Measurements from ENCODE around the gene TAF15.

TAF15 gene

DNA sequence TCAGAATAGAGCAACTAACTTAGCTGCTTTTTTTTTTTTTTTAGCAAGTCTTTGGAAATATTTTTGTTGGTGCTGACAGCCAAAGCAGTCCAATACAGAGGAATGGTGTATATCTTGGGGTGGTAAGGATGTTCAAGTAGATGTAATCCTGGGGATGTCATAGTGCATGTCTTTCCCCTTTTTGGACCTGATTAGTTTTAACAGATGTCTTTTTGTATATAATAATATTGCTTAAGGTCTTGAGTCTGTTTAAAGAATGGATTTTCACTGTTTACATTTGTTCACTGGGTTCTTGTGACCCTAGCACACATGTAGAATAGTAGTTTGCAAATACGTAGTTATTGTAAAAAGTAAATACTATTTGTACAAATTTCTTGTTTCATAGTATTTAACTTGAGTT lies 7.9 kb downstream of the TAF15 start:
- no peak for DNase-seq

DNA sequence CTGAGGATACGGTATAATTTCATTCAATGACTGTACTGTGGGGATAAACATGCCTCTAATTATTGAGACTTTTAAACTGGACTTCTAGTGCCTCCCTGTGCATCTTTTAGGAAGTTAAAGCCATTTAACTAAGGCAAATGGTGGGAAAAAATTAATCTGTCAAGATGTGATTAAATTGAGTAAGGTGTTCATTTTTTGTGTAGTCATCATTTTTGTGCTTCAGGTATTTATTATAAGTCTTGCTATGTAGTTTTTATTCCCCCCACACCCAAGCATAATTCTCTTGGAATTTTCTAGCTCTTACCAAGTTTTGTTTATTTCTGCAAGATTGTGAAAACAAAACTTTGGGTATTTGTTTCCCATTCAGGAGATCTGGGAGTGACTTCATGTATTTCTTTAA lies 10.2 kb downstream of the TAF15 start:
- no peak for DNase-seq

DNA sequence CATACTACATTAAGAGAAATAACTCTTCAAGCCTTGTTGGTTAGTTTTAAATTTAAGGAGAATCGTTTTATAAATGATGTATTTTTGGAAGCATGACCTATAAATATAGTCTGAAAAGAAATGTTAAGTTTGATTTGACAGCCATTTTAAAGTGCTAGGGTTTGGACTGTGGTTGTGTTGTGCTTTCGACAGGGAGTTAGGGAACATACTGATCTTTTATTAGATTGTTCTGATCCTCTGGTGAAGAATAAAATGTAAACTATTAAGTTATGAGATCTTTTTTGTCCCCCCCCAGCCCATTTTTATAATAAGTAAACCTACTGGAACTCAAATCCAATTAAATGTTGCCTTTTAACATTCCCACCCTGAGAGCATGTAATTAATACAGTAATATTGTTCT lies 12.0 kb downstream of the TAF15 start:
- DNase-seq: no peak

DNA sequence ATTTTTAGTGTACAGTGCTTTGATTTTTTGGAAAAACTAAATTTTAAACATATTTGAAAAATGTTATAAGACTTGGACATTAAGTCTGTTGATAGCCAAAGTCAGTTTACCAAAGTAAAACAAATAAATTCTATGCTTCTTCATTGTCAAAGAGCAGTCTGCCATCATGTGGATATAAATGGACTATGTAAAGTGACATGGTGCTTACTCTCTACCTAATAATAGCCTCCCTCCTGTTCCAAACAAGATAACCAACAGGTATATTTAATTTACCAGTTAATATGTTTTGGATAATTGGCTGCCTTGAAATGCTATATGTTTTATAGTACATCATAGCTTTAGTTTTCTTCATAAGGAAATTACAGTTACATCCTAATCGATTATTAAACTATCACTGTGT lies 15.9 kb downstream of the TAF15 start:
- no peak for DNase-seq

DNA sequence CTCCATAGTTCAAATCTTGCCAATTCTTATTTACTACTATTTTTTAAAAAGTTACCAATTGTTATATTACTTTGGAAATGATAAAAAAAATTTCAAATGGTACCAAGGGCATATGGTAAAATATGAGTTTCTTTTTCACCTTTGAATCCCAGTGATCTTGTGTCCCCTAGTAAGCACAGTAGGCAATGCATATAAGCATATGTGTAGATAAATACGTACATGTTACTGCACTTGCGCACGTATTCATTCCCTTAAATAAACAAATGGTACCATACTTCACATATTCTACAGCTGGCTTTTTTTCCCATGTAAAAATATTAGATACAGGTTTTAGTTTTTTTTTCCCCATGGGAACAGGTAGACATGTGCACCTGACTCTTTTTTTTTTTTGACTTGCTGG lies 31.8 kb downstream of the TAF15 start:
- no peak for DNase-seq

DNA sequence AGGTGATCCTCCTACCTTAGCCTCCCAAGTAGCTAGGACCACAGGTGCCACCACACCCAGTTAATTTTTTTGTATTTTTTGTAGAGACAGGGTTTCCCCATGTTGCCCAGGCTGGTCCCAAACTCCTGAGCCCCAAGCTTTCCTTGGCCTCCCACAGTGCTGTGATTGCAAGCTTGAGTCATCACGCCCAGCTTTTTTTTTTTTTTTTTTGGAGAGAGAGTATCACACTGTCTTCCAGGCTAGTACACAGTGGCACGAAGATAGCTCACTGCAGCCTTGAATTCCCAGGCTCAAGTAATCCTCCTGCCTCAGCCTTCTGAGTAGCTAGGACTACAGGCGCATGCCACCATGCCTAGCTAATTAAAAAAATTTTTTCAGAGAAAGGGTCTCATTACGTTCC lies 32.2 kb downstream of the TAF15 start:
- peak in 1 of 56 donors; percentile 8 for DNase-seq

DNA sequence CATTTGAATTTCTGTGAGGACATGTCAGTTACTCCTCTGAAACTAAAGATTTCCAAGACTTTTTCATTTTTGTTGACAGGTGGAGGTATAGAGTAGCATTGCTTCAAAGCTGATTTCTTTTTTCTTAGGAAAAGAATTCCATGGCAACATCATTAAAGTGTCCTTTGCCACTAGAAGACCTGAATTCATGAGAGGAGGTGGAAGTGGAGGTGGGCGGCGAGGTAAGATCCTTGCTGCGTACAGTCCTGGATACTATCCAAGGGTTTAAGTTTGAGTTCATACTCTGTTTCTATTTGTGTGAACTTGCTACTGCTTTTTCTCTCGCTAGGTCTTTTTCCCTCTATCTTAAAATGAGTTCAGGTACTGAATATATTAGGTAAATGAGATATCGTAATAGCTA lies 33.0 kb downstream of the TAF15 start:
- peak in 4 of 56 donors; percentile 2 to 24 (median 17) for DNase-seq

DNA sequence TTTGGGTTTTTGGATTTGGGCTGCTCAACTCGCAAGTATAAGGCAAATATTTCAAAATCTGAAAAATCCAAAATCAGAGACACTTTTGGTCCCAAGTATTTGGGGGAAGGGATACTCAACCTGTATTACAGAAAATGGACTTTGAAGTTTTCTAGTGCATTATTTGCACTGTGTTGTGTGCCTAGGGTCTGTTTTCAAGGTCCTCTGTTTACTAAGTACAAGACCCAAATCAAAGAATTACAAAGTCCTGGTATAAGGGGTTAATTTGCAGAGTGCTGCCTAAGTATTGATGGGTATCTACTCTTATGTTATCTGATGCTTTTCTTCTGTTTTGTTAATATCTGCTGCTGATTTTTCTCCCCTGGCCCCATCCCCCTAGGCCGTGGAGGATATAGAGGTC lies 34.4 kb downstream of the TAF15 start:
- DNase-seq: no peak

DNA sequence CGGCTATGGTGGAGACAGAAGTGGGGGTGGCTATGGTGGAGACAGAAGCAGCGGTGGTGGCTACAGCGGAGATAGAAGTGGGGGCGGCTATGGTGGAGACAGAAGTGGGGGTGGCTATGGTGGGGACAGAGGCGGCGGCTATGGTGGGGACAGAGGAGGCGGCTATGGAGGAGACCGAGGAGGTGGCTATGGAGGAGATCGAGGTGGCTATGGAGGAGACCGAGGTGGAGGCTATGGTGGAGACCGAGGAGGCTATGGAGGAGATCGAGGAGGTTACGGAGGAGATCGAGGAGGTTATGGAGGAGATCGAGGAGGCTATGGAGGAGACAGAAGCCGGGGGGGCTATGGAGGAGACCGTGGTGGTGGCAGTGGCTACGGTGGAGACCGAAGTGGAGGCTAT lies 35.3 kb downstream of the TAF15 start:
- DNase-seq: no peak

DNA sequence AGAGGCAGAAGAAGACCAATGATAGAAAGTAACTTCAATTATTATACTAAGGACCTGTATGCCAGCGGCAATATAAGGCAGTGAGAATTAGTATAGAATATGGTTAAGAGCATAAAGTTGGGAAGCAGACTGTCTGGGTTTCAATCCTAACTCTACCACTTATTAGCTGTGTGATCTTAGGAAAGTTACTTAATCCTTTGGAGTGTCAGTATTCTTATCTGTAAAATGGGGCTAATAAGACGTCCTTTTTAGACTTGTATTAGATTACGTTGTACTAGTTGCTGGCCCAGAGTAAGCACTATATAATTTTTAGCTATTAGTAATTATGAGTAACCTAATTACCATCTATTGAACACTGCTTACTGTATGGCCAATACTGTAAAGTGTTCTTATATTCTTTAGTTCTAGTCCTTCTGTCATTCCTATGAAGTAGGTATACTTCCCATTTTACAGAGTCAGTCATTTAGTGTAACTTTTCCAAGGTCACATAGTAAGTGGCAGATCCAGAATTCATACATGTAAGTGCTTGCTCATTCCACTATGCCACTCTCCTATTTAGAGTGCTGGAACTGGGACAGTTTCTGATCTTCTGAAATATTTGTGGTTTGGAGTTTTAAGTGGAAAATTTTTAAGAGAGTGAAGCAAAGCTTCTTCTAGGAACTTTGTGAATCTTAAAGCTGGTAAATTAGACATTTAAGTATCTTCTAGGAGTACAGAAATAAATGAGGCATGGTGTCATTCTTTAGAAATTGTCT lies 36.9 kb downstream of the TAF15 start:
- DNase-seq: no peak

DNA sequence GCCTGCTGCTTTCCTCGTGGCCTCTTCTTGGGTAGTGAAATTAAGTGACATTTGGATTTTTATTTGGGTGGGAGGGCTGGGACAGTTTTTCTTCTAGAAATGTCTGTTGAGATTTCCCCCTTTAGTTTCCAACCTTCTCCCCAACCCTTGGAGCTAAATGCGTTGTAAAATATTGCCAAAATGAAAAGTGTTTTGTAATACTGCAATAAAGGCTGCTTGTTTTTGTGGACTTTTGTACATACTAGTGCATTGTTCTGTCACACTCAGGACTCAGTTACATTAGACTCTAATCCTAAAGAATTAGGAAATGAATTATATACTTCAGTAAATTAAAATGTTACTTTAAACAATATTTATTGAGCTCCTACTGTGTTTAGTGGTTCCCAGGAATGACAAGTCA lies 37.7 kb downstream of the TAF15 start:
- no peak for DNase-seq

DNA sequence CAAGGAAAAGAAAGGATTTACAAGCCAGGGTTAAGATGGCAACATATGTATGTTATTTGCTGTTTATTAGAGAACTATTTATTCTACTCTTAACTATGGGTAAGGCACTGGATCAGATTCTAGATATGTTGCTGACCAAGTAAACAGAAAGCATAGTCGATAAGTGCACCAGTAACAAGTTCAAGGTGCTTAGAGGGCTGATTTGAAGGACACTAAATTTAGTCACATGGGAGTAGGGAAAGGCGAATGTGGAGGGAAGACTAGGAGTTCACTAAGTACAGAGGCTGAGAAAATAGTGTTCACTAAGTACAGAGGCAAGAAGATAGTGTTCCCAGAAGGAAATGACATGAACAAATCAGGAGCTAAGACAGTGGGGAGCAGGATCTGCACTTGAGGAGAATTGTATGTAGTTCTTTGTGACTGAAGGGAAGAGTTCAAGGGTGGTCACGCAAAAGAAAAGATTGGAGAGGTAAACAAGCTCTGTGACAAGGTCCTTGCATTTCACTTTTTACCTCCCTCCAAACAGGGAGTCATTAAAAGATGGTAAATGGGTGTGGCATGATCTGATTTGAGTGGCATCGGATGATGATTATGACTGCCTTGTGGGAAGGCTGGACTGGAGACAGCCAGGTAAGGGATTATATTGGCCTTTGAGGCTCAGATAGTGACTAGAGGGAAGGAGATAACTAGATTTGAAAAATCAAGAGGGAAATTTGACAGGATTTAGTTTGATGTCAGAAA lies 38.5 kb downstream of the TAF15 start:
- DNase-seq: no peak

DNA sequence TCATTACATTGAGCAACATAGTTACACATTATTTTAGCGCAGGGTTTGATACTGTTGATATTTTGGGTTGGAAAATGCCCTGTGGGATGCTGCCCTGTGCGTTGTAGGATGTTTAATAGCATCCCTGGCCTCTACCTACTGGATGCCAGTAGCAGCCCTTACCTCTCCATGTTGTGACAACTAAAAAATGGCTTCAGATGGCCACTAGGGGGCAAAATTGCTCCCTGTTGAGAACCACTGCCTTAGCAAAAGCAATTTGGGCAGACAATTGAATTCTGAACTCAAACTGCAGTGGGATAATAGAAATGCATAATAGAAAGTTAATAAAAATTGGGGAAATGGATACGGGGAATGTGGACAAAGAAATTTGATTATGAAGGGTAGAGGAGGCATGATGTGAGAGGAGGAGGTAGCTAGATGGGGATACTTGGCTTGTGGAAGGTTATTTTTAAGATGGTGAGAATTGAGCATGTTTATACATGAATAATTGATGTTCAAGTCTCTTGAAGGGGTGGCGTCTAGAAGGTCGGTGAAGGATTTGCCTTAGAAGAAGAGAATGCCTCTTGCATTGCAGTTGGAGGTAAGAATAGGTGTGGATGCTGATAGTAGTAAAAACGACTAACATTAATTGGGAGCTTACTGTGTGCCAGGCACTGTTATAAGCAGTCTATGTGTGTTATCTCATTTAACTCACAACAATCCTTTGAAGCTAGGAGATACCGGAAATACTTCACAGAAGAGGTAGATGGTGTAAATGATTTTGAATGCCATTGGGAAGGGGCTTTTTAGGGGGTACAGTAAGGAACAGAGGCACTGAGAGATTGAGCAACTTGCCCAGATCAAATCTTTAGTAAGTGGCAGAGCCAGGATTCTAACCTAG lies 40.4 kb downstream of the TAF15 start:
- DNase-seq: peak in 20 of 56 donors; percentile 1 to 57 (median 15)

DNA sequence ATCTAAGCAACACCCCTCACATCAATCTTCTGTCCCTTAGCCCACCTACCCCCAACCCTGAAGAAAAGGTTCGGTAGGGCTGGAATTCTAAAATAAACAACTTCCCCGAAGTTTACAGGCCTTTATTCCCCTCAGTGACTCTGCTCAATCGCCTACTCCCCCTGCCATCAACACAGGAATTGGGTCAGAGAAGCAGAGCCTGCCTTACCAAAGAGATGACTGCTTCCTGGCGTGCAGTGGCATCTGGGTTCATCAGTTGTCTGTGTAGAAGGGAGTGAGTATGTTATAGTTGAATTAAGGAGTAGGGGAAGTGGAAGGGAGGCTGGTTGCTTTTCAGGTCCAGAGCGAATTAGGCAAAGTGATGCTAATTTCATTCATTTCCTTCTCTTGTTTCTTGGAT lies 46.7 kb downstream of the TAF15 start:
- no peak for DNase-seq

DNA sequence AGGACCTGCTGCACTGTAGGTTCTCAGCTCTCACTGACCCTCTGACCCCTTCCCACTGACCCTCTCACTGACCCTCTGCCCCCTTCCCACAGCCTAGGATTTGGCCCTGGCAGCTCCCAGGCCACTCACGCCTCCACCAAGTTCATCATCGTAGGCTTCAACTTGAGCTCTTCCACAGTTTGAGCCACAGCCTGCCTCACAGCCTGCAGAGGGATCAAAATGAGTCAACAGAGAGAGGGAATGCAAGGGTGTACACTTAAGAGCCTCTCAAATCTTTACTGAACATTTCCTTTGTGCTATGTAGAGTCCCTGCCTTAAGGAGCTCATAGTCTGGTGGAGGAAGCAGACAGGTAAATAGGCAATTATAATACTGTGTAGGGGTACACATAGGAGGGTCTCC lies 47.3 kb downstream of the TAF15 start:
- no peak for DNase-seq

DNA sequence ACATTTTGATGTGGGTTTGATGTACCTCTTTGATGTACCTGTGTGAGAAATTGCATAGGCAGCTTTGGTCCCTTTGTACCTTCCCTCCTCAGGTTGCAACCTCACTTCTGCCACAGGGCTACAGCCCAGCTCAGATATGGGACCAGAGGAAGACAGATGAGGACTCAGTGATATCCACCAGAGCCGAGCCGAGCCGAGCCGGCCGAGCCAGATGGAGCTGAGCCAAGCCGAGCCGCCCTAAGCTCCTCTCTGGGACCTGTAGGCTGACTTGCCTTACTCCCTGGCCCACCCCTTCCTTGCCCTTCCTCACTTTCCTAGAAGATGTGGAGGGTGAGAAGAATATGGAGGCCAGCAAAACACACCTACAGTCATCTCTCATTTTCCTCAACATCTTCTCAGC lies 55.6 kb downstream of the TAF15 start:
- DNase-seq: no peak

DNA sequence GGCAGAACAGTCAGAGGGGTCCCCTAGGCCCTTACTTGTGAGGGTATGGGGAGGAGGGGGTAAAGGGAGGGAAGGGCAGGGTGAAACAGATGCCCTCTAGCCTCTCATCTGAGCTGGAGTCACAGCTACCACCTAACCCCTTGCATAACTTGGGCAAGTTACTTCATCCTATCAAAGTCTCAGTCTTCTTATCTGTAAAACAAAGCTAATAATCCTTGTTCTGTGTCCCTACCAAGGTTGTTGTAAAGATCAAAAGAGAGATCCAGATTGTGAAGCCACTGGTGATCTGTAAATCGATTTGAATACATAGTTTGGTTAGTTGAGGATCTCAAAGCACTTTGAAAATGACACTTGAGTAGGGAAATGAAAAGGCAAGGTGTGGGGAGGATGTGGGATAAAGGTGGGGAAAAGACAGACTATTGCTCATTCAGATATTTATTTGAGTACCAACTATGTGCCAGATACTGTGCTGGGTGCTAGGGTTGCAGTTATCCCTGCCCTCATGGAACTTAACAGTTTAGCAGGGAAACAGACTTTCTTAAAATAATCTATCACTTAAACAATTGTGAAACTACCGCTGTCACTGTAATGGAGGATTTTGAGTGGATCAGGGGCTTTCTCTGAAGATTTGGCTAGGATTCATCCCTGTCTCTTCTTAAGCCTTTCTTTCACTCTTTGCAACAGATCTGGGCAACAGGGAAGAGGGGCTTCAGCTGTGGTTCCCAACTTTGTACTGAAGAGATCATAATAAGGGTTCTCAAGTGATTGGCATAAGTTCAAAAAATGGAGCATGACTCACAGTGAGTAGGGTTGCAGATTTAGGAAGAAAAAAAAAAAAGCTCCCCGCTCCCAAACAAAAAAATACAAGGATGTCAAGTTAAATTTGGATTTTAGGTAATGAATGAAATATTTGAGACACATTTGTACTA lies 56.4 kb downstream of the TAF15 start:
- no peak for DNase-seq

DNA sequence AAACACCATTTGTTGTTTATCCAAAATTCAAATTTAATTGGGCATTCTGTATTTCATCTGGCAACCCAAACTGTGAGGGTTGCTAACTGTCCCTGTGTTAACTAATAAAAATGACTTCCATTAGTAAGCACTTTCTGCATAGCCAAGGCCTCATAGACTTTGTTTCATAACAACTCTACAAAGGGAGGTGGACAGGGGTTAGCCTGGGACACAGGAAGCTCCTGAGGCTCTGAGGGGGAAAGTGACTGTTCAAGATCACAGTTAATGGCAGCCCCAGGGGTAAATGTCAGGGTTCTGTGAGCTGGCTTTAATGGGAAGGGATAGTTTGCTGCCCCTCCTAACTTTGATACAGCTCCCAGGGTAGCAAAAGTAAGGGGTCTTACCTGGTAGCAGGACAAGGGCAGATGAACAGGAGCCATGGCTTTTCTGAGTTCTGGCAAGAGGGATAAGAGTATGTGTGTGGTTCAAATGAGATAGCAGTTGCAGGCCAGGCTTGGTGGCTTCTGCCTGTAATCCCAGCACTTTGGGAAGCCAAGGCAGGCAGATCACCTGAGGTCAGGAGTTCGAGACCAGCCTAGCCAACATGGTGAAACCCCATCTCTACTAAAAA lies 57.2 kb downstream of the TAF15 start:
- no peak for DNase-seq

DNA sequence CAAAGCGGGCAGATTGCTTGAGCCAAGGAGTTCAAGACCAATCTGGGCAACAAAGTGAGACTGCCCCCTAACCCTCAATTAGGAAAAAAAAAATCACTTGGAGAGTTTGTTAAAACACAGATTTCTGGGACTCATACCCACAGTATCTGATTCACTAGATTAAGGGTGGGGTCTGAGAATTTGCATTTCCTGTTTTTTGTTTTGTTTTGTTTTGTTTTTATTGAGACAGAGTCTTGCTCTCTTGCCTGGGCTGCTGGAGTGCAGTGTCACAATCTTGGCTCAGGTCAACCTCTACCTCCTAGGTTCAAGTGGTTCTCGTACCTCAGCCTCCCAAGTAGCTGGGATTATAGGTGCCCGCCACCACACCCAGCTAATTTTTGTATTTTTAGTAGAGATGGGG lies 58.3 kb downstream of the TAF15 start:
- DNase-seq: no peak

DNA sequence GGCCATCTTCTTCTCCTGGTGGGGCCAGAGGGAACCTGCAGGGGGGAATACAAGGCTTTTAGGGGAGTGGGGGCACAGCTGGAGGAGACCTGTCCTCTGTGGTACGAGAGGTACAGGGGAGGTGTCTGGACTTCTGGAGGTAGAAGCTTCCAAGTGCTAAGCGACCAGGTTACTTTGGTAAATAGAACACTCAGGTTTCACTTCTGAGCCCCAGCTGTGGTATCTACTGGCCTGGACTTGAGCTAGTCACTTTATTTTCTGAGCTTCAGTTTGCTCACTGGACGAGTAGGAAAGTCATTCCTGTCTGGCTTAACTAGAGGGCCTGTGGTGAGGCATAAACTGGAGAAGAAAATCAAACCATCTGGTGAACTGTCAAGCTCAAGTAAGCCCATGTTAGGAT lies 59.5 kb downstream of the TAF15 start, which contains the start of gene HEATR9:
Gene HEATR9 (minus strand): TSS at position 155 of the 400 bp plus-strand sequence. CDS start 149 bp downstream, at position 6.
- no peak for DNase-seq

All from nucleus accumbens (tissue), 56 donors.